A673 (cell line): ENCODE measurements around the gene PLLP.

ENCODE experiments used
- EZH2 ChIP-seq: fragments of 200-600 bp; sonication (generic); IDR thresholded peaks from 2 replicates; pipeline ENCODE4 v1.6.1; 2017; ENCODE audit warnings: borderline replicate concordance, low read depth, mild to moderate bottlenecking, mixed read lengths, antibody characterized with exemption, low read length; ENCODE audit not compliant: poor library complexity, severe bottlenecking
- TF ChIP-seq, protein P1 (sequence below): fragments of 300-800, 200-600 bp; sonication (generic); conservative IDR thresholded peaks from 2 replicates; pipeline ENCODE4 v1.5.1; 2017; ENCODE audit warnings: low read depth, mild to moderate bottlenecking, antibody characterized with exemption, low read length, moderate library complexity, mixed read lengths

DNA sequence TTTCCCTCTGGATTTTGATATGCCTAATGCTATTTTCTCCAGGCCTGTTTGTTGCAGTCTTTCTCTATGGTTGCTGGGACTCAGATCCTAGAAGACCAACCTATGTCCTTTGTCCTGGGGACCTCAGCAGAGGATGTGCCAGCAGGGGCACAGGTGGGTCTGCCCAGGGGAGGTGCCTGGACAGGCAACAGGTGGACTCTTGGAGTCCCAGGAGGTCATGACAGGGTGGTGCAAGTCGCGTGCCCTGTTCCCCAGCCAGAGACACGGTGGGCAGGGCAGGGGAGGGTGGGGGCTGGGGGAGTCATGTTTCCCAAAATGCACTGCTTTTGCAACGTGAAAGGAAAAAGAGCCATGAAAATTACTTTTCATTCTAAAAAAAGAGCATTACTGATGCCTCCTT lies 26.3 kb upstream of the PLLP start:
- TF ChIP-seq, protein P1, sequence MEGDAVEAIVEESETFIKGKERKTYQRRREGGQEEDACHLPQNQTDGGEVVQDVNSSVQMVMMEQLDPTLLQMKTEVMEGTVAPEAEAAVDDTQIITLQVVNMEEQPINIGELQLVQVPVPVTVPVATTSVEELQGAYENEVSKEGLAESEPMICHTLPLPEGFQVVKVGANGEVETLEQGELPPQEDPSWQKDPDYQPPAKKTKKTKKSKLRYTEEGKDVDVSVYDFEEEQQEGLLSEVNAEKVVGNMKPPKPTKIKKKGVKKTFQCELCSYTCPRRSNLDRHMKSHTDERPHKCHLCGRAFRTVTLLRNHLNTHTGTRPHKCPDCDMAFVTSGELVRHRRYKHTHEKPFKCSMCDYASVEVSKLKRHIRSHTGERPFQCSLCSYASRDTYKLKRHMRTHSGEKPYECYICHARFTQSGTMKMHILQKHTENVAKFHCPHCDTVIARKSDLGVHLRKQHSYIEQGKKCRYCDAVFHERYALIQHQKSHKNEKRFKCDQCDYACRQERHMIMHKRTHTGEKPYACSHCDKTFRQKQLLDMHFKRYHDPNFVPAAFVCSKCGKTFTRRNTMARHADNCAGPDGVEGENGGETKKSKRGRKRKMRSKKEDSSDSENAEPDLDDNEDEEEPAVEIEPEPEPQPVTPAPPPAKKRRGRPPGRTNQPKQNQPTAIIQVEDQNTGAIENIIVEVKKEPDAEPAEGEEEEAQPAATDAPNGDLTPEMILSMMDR = no peak
- TF ChIP-seq EZH2 = no peak
